Thyroid gland (tissue), 4 donors: Measurements from ENCODE around the gene KIF1C. TPM values are rescaled to one million over a fixed set of nuclear protein-coding genes. Genes with fewer than 3 reads are reported as not detected.
"Not testable (repeated sequence)": the region's sequence is repeated elsewhere in the genome, so short reads cannot be mapped to it uniquely, and the experiment has no call there.

ENCODE experiments used
- DNase-seq, 2 donors: peaks; one replicate each; pipeline ENCODE4 v3.0.0-alpha.2; 2019
- H3K27ac ChIP-seq, 3 donors: fragments of 200-600 bp; sonication (generic); 1 replicate in 2 of 3; 2 replicates in 1 of 3; pipeline ENCODE4 v1.5.1; 2016 to 2019; ENCODE audit warnings: mild to moderate bottlenecking in 1 of 3, moderate library complexity in 1 of 3
- H3K27me3 ChIP-seq: fragments of 200-600 bp; sonication (generic); one replicate; pipeline ENCODE4 v1.5.1; 2019
- H3K36me3 ChIP-seq, 2 donors: fragments of 200-600 bp; sonication (generic); one replicate each; pipeline ENCODE4 v1.5.1; 2016 to 2019
- H3K4me1 ChIP-seq, 2 donors: fragments of 200-600 bp; sonication (generic); one replicate each; pipeline ENCODE4 v1.5.1; 2017 to 2019
- H3K4me3 ChIP-seq, 3 donors: fragments of 200-600 bp; sonication (generic); replicated peaks in 1 of 3; 1 replicate in 2 of 3; 2 replicates in 1 of 3; pipeline ENCODE4 v1.5.1; 2016; ENCODE audit warnings: mild to moderate bottlenecking in 1 of 3
- H3K9me3 ChIP-seq: fragments of 200-600 bp; sonication (generic); one replicate; pipeline ENCODE4 v1.5.1; 2017
- CTCF ChIP-seq, 6 experiments: fragments of 200-600 bp in 3 of 6; fragments of 450-650 bp in 3 of 6; sonication (generic) in 3 of 6; IDR thresholded peaks; one replicate each; pipeline ENCODE4 v1.5.1; 2016 to 2019; ENCODE audit warnings: antibody characterized with exemption in 6 of 6, mild to moderate bottlenecking in 2 of 6, inconsistent platforms in 1 of 6, moderate library complexity in 1 of 6
- POLR2A ChIP-seq, 2 donors: fragments of 450-650 bp; IDR thresholded peaks; one replicate each; pipeline ENCODE4 v1.6.1; 2017; ENCODE audit warnings: antibody characterized with exemption in 2 of 2, mild to moderate bottlenecking in 2 of 2, moderate library complexity in 1 of 2
- WGBS, 2 donors: methylation state at CpG; one replicate each; pipeline ENCODE4 v1.1.5; 2017; 5-methylcytosine and 5-hydroxymethylcytosine counted together
- intact Hi-C: fragments of 100-400 bp; cut with DNase I; formaldehyde crosslinking; loops from one replicate; pipeline ENCODE4 v1.15.1; 2023
- microRNA-seq: library from miRNA; unstranded; fragments of <30 nt; microRNA quantifications from one replicate; pipeline ENCODE4, GENCODE V29; 2016
- small RNA-seq: library from RNA; depleted of rRNA; stranded (forward); fragments of <200 nt; gene quantifications from one replicate; pipeline ENCODE3, GENCODE V24; 2016
- total RNA-seq, 4 donors: library from RNA; depleted of rRNA; stranded (reverse); fragments of >200 nt; gene quantifications; one replicate each; pipeline ENCODE4 v1.2.3, GENCODE V29; 2016

Gene KIF1C
- total RNA-seq, 4 donors from 2014 or later: 67.3 to 134 (median 86.9) TPM

GRCh38 chr17:5069724-5070123 lies 72.0 kb downstream of the KIF1C start:
- intact Hi-C loops: no loop called here
- no peaks in the 10 kb centered on the region for H3K9me3 ChIP-seq

GRCh38 chr17:5075472-5075871 lies 77.7 kb downstream of the KIF1C start:
- peaks cover 4 to 15% of the 10 kb centered on the region in 2 donors for H3K4me1 ChIP-seq
- intact Hi-C loops, H3K9me3 ChIP-seq, H3K36me3 ChIP-seq, H3K4me3 ChIP-seq, H3K27me3 ChIP-seq, DNase-seq, H3K27ac ChIP-seq: not testable (repeated sequence)
- WGBS, 2 donors: 80 to 87% methylated on average over 4 of the region's 5 CpGs

More at GRCh38 chr17:5069724-5070123, 72.0 kb downstream of the KIF1C start:
- Histone ChIP-seq H3K4me3 (no peak overlapping the region), H3K4me1 (no peaks in the 10 kb centered on the region), H3K36me3 (no peaks in the 10 kb centered on the region), H3K27me3 (no peaks in the 10 kb centered on the region), H3K27ac (no peak overlapping the region)
- 78 to 79% methylated on average over 4 of the region's 4 CpGs for WGBS, 2 donors
- no peak for DNase-seq
- no peak for TF ChIP-seq POLR2A (IDR thresholded peaks at IDR 0.05)
- no peak for TF ChIP-seq CTCF (IDR thresholded peaks at IDR 0.05)

GRCh38 chr17:5077275-5077674 lies 79.5 kb downstream of the KIF1C start:
- H3K36me3 ChIP-seq, intact Hi-C loops, H3K27me3 ChIP-seq, DNase-seq, H3K27ac ChIP-seq, H3K9me3 ChIP-seq, H3K4me3 ChIP-seq: not testable (repeated sequence)
- WGBS, 2 donors: 97 to 99% methylated on average over 24 of the region's 24 CpGs
- peaks cover 4 to 15% of the 10 kb centered on the region in 2 donors for H3K4me1 ChIP-seq

GRCh38 chr17:5077781-5078105 lies 80.0 kb downstream of the KIF1C start:
- no peak for DNase-seq
- H3K4me3 ChIP-seq: peak overlapping the region; percentile 23 to 73 (median 64)
- TF ChIP-seq POLR2A (IDR thresholded peaks at IDR 0.05): no peak
- no peak for TF ChIP-seq CTCF (IDR thresholded peaks at IDR 0.05)
- H3K27ac ChIP-seq: peak overlapping the region; percentile 13 to 72 (median 63)
- no peaks in the 10 kb centered on the region for H3K36me3 ChIP-seq
- H3K4me1 ChIP-seq: peaks cover 4 to 15% of the 10 kb centered on the region in 2 donors
- no peaks in the 10 kb centered on the region for H3K27me3 ChIP-seq
- intact Hi-C loops: no loop called here
- 16 to 17% methylated on average over 14 of the region's 14 CpGs for WGBS, 2 donors
- H3K9me3 ChIP-seq: no peaks in the 10 kb centered on the region

Small RNAs within 50 kb of the gene (microRNA-seq; reads per million reads assigned to microRNA genes)
- gene MIR6864 (not detected), gene MIR6865 (not detected)

Small RNAs within 50 kb of the gene (small RNA-seq; reads per million reads assigned to genes)
- not detected for gene MIR6864
- gene MIR6865: not detected

Other genes with a start within 250 kb of the KIF1C start
- gene TM4SF5, start 226.1 kb upstream of the KIF1C start, total RNA-seq: not detected
- 1 to 10 TPM in 2 of 4 donors, not detected in 2; 1.8 to 4.0 TPM for gene VMO1, start 211.6 kb upstream of the KIF1C start, total RNA-seq
- gene GLTPD2, start 209.0 kb upstream of the KIF1C start, total RNA-seq: not detected
- 100 to 1,000 TPM; 108 to 322 (median 141) TPM for gene PSMB6, start 201.8 kb upstream of the KIF1C start, total RNA-seq
- 10 to 100 TPM; 10.7 to 20.0 (median 16.2) TPM for gene PLD2, start 190.8 kb upstream of the KIF1C start, total RNA-seq
- 10 to 100 TPM; 25.1 to 51.6 (median 31.2) TPM for gene MINK1, start 164.6 kb upstream of the KIF1C start, total RNA-seq
- gene C17orf107, start 98.4 kb upstream of the KIF1C start, total RNA-seq: 1 to 10 TPM in 3 of 4 donors, under 1 TPM in 1; 0.33 to 1.9 (median 1.3) TPM
- gene CHRNE, start 94.9 kb upstream of the KIF1C start, total RNA-seq: under 1 TPM; 0.29 to 0.83 (median 0.49) TPM
- gene GP1BA, start 65.7 kb upstream of the KIF1C start, total RNA-seq: not detected
- gene SLC25A11, start 57.9 kb upstream of the KIF1C start, total RNA-seq: 10 to 100 TPM; 29.3 to 62.4 (median 48.4) TPM
- 10 to 100 TPM; 47.1 to 77.0 (median 67.2) TPM for gene RNF167, start 57.7 kb upstream of the KIF1C start, total RNA-seq
- 100 to 1,000 TPM; 228 to 606 (median 328) TPM for gene PFN1, start 49.4 kb upstream of the KIF1C start, total RNA-seq
- gene ENO3, start 46.8 kb upstream of the KIF1C start, total RNA-seq: 1 to 10 TPM in 3 of 4 donors, not detected in 1; 5.4 to 8.8 (median 5.5) TPM
- 10 to 100 TPM; 50.5 to 69.7 (median 68.3) TPM for gene SPAG7, start 30.1 kb upstream of the KIF1C start, total RNA-seq
- gene CAMTA2, start 10.3 kb upstream of the KIF1C start, total RNA-seq: 10 to 100 TPM; 17.1 to 29.0 (median 20.4) TPM
- 1 to 10 TPM; 1.0 to 2.3 (median 1.4) TPM for gene INCA1, start 428 bp upstream of the KIF1C start, total RNA-seq
- under 1 TPM in 1 of 4 donors, not detected in 3; 0.11 TPM for gene SLC52A1, start 37.5 kb downstream of the KIF1C start, total RNA-seq
- gene ZFP3, start 80.5 kb downstream of the KIF1C start, total RNA-seq: 10 to 100 TPM in 3 of 4 donors, 1 to 10 TPM in 1; 9.5 to 14.1 (median 12.1) TPM
- gene ZNF232, start 113.9 kb downstream of the KIF1C start, total RNA-seq: 10 to 100 TPM in 2 of 4 donors, 1 to 10 TPM in 2; 7.5 to 13.7 (median 9.6) TPM
- 1 to 10 TPM in 1 of 4 donors, under 1 TPM in 3; 0.11 to 1.7 (median 0.39) TPM for gene USP6, start 118.1 kb downstream of the KIF1C start, total RNA-seq
- 10 to 100 TPM; 12.9 to 29.0 (median 24.2) TPM for gene ZNF594, start 193.9 kb downstream of the KIF1C start, total RNA-seq
- gene SCIMP, start 236.9 kb downstream of the KIF1C start, total RNA-seq: 1 to 10 TPM in 1 of 4 donors, under 1 TPM in 1, not detected in 2; 0.59 to 1.0 TPM